Keratinocyte (primary cell): ENCODE data around the gene CPEB3.

Source experiments
- CTCF ChIP-seq, 3 experiments: IDR thresholded peaks in 1 of 3; conservative IDR thresholded peaks in 1 of 3; optimal IDR thresholded peaks in 1 of 3; 2 replicates in 2 of 3; 3 replicates in 1 of 3; pipeline versions ENCODE3 to v1.5.1; 2011; ENCODE audit warnings: low read length in 3 of 3, mild to moderate bottlenecking in 3 of 3, moderate library complexity in 2 of 3, control low read depth in 1 of 3, inconsistent platforms in 1 of 3; ENCODE audit not compliant: insufficient read depth in 2 of 3; ENCODE audit errors: extremely low read depth in 1 of 3
- EZH2 ChIP-seq: IDR thresholded peaks from one replicate; pipeline ENCODE4 v1.6.1; 2012; ENCODE audit warnings: inconsistent platforms, mild to moderate bottlenecking, low read length, moderate library complexity

DNA sequence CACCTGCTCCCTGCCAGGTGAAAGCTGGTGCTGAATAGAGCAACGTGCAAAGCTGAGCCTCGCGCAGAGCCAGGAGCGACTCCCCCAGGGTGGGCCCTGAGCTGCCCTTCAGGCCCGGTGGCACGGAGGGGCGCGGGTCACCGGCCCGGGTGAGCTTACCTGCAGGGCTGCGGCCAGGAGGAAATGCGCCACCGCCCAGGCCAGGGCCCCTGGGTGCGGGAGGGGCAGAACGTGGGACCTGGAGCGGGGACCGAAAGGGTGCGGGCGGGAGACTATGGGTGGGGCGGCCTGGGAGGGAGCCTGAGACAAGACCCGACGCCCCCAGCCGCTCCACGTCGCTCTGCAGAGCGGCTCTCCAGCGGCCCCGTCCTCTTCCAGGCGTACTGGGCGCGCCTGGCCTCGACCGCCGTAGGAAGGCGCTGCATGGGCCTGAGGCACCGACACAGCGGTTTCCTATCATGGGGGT lies 245.2 kb downstream of the CPEB3 start:
- TF ChIP-seq CTCF (optimal IDR thresholded peaks at IDR 0.05 in 1 of 3, IDR thresholded peaks at IDR 0.05 in 1 of 3, conservative IDR thresholded peaks at IDR 0.05 in 1 of 3; ENCODE audit: extremely low read depth in 1 of 3, insufficient read depth in 2 of 3, low read length in 3 of 3) (no peak), EZH2 (no peak)
